Activated CD8-positive, alpha-beta memory T cell treated with anti-CD3 and anti-CD28 coated beads, Interleukin-2, amount 50 U/mL, for 48 hours (primary cell): ENCODE results near the gene PAQR4.
"Not testable (repeated sequence)": the region's sequence is repeated elsewhere in the genome, so short reads cannot be mapped to it uniquely, and the experiment has no call there.

Experiments used
- DNase-seq: peaks from one replicate; pipeline ENCODE4 v3.0.0-alpha.2; 2020

Gene PAQR4

GRCh38 chr16:2968738-2969544 is at the start of gene PAQR4:
PAQR4 (plus strand) TSS chr16:2969348; CDS start chr16:2969675, 327 bp downstream.
- DNase-seq: peak; percentile 92

- peak; percentile 73 for DNase-seq
Measured at GRCh38 chr16:2919511-2920255, 49.5 kb upstream of the PAQR4 start.

DNA sequence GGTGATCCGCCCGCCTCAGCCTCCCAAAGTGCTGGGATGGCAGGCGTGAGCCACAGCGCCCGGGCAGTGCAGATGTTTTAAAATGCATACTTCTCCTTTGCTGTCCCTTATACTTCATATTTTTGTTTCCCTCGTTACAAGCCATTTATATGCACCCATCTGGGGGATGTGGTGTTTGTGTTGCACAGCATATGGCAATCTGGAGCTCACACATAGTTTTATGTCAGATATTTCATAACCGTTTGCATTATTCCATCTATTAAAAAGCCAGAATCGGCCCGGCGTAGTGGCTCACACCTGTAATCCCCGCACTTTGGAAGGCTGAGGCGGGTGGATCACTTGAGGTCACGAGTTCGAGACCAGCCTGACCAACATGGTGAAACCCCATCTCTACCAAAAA is 45.7 kb upstream of the PAQR4 start:
- no peak for DNase-seq

- DNase-seq: no peak
Measured at GRCh38 chr16:2924901-2925755, 44.0 kb upstream of the PAQR4 start.

DNA sequence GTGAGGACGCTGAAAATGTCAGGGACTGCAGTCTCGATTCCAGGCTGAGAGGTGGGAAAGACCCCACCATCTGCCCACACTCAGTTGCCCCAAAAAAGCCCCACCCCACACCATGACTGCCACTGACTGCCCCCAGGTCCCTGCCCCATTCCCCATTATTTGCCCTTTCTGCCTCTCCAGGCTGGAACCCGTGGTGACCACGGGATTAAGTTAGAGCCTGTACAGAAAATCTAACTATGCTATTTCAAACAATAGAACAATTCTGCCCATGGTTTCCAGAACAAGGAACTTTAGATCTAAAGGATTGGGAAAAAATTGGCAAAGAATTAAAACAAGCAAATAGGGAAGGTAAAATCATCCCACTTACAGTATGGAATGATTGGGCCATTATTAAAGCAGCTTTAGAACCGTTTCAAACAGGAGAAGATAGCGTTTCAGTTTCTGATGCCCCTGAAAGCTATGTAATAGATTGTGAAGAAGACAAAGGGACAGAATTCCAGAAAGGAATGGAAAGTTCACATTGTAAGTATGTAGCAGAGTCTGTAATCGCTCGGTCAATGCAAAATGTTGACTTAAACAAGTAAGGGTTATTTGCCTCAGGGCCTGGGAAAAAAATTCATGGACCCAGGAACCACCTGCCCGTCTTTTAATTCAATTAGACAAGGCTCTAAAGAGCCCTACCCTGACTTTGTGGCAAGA is 43.0 kb upstream of the PAQR4 start:
- DNase-seq: no peak

GRCh38 chr16:2926650-2926999 is 42.5 kb upstream of the PAQR4 start:
- no peak for DNase-seq

DNA sequence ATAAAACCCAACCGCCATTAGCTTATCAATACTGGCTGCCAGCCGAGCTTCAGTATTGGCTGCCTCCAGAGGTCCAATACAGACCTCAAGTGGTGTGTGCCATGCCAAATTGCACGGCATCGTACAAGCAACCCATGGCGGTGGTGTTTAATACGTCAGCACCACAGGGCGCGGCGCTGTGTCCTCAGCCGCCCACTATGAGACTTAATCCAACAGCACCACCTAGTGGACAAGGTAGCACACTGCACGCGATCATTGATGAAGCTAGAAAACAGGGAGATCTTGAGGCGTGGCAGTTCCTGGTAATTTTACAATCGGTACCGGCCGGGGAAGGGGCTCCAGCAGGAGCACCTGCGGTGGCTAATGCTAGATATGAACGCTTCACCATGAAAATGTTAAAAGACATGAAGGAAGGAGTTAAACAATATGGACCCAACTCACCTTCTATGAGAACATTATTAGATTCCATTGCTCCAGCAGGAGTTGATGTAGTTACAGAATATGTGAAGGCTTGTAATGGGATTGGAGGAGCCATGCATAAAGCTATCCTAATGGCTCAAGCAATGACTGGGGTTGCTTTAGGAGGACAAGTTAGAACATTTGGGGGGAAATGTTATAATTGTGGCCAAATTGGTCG is 42.0 kb upstream of the PAQR4 start:
- peak; percentile 92 for DNase-seq

GRCh38 chr16:2928151-2928550 is 41.0 kb upstream of the PAQR4 start:
- not testable (repeated sequence) for DNase-seq

DNA sequence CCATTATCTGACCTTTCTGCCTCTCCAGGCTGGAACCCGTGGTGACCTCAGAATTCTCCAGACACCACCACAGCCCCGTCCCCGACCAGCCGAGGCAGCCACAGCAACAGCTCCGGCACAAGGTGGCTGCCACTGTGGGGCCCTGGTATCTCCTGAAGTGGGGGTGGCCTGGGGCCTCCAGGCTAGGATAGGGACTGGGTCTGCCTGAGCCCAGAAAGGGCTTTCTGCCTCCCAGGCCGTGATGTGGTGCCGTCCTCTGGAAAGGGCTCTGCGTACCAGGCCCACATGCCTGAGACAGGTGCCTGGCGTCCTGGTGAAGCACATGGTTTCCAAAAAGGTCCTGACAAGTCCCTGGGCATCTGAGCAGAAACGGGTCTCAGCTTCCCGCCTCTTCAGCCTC is 40.4 kb upstream of the PAQR4 start:
- no peak for DNase-seq

- no peak for DNase-seq
Measured at GRCh38 chr16:2929693-2930092, 39.5 kb upstream of the PAQR4 start.

GRCh38 chr16:2930236-2930635 is 38.9 kb upstream of the PAQR4 start:
- DNase-seq: no peak

GRCh38 chr16:2931231-2931914 is 37.8 kb upstream of the PAQR4 start:
- DNase-seq: not testable (repeated sequence)

- no peak for DNase-seq
Measured at GRCh38 chr16:2933136-2933535, 36.0 kb upstream of the PAQR4 start.

- DNase-seq: no peak
Measured at GRCh38 chr16:2933701-2934100, 35.4 kb upstream of the PAQR4 start.

DNA sequence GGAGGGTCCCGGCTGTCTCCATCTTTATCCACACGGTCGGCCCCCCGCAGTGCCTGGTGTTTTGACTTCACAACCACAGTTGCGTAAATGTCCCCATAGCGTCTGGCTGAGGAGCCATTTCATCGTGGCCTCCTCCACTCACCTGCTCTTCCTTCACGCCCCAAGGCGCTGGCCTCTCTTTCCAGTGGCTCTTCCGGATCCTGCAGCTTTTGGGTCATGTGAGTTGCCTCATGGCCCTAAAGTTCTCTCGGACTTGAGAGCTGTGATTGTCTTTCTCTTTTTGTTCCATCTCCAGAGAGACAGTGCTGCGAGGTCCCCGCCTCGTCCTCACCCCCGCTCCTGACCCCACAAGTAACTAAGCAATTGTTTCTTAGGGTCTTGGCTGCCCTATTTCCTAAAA is 34.7 kb upstream of the PAQR4 start:
- DNase-seq: no peak

- DNase-seq: no peak
Measured at GRCh38 chr16:2936436-2937011, 32.6 kb upstream of the PAQR4 start.

DNA sequence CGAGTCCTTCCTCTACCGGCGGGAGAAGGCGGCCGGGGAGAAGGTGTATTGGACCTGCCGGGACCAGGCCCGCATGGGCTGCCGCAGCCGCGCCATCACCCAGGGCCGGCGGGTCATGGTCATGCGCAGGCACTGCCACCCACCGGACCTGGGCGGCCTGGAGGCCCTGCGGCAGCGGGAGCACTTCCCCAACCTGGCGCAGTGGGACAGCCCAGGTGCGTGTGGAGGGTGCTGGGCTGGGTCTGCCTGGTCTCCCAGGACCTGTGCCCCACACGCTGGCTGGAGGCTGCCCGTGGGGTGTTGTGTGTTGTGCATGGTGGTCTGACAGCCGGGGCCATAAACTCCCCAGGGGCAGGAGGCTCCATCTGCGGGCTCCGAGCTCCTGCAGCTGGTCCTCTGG is 32.0 kb upstream of the PAQR4 start:
- no peak for DNase-seq

DNA sequence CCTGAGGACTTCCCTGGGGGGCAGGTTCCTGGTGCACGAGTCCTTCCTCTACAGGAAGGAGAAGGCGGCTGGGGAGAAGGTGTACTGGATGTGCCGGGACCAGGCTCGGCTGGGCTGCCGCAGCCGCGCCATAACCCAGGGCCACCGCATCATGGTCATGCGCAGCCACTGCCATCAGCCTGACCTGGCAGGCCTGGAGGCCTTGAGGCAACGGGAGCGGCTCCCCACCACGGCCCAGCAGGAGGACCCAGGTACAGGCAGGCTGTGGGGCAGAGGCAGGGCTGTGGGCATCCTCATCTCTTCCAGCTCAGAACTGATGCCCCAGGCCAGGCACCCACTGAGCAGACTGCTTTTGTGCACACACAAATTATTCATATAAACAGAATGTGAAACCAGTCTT is 30.9 kb upstream of the PAQR4 start:
- DNase-seq: no peak

DNA sequence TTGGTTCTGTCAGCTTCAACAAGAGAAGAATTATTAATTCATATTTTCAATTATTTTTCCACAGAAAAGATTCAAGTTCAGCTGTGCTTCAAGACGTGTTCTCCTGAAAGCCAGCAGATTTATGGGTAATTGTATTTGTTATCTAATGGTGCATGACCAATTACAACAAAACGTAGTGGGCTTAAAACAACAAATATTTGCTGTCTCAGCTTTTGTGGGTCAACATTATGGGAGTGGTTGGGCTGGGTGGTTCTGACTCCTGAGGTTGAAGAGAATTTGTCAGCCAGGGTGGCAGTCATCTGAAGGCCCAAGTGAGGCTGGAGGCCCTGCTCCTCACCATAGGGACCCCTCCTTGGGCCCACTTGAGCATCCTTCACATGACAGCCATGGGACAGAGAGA is 29.2 kb upstream of the PAQR4 start:
- DNase-seq: no peak

- DNase-seq: no peak
Measured at GRCh38 chr16:2942045-2942444, 27.1 kb upstream of the PAQR4 start.

GRCh38 chr16:2943716-2944115 is 25.4 kb upstream of the PAQR4 start:
- DNase-seq: not testable (repeated sequence)
